Stimulated activated CD4-positive, alpha-beta T cell treated with anti-CD3 and anti-CD28 coated beads, TNF-alpha, amount 100 ng/mL, for 24 hours (primary cell): ENCODE data around the gene CCDC191.

Source experiments
- DNase-seq, 3 experiments: peaks; one replicate each; pipeline ENCODE4 v3.0.0-alpha.2; 2020; ENCODE audit warnings: low read depth in 3 of 3

CCDC191 gene

GRCh38 chr3:114060906-114061655, 4.8 kb upstream of the CCDC191 start:
- no peak for DNase-seq

GRCh38 chr3:114058646-114059045, 2.3 kb upstream of the CCDC191 start:
- DNase-seq = no peak

GRCh38 chr3:114057011-114057347, 653 bp upstream of the CCDC191 start:
- DNase-seq = no peak

DNA sequence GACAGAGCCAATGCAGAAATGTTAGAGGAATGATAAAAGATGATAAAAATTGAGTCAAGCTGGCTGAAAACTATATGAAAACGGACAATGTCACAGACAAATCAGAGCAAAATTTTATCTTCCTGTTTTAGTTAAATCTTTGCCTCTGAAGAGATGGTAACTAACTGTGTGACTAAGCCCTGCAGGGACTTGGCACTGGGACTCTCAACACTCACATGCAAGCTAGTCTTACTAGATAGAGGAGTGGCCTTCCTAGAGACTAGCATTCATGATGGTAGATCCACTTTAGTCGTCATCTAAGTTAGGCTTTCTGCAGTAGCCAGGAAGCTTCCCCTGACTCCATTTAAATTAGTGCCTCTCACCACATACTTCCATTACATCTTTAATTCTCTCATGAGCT, 4.1 kb downstream of the CCDC191 start:
- no peak for DNase-seq

- DNase-seq = no peak
Measured at GRCh38 chr3:114043205-114043604, 13.1 kb downstream of the CCDC191 start.

DNA sequence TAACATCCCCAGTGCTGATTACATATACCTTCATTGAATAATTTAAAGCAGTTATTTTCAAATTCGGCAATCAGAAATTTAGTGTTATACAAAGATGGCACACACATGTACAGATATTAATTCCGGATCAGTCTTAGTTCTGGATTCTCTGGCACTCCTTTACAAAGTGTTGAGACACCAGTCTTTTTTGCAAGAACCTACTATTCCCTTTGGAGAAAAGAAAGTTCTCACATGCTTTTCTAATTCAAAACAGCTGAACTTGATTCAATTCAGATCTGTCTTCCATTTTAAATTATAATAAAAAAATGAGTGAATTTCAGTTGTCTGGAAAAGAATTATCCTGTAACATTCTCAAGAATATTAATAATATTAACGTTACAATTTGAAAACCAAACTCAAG, 20.4 kb downstream of the CCDC191 start:
- DNase-seq = no peak

- no peak for DNase-seq
Measured at GRCh38 chr3:114034787-114035545, 21.4 kb downstream of the CCDC191 start.

DNA sequence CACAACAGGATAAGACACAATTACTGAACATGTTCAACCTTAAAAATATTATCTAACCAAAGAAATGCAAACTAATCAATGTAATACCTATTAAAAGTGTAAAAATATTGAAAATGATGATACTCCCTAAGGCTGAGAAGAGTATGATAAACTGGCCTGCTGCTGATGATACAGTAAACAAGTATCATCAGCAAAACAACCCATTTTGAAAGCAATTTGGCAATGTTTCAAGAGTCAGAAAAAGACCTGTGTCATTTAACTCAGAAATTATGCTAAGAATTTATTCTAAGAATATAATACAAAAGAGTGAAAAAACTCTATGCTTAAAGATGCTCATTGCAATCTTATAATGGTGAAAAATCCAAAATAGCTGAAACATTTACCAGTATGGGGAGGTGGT, 22.1 kb downstream of the CCDC191 start:
- DNase-seq = no peak

DNA sequence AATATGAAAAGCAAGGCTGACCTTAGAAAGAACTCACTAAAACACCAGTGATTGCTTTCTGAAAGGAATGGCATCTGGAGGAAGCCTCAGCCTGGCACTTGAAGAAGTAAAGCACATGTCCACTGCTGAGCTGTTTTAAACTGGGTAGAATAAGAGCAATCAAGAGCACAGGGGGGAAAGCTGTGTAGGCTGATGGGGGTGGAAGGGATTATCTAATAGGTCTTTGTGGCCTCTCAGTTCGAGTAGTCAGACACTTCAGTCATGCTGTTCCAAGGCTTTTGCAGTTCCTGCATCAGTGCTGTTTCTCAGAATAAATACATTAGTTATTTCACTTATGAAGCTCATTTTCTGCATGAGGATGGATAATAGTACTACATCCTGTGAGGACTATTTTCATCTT, 22.6 kb downstream of the CCDC191 start:
- no peak for DNase-seq

GRCh38 chr3:114026331-114026730, 30.0 kb downstream of the CCDC191 start:
- DNase-seq = no peak

GRCh38 chr3:114025451-114025850, 30.9 kb downstream of the CCDC191 start:
- no peak for DNase-seq

DNA sequence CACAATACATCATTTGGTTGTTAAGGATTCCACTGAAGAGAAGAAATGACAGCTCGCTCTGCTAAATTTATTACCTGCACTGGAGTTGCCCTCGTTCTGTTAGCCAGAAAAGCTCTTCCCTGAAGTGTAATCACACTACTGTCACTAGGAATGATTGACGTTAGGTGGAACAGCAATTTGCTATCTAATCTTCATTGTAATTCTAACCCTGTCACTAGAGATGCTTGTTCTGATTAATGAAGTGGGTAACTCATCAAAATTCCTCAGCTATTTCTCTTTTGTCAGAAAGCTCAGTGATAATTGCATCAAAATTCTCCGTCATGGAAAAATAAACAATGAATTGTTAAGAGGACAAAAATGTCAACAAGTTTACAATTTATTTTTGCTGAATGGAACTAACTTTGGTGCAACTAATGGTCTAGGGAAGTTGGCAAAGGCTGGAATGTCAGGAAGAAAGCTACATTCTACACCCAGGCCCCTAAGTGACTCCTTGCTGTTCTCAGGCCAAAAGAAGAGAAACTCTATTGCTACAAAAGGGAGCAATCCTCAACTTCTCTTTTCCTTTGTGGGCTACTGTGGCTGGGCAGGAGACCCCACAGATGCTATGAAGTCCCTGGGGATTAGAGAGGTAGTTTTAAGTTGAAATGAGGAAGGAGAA, 34.1 kb downstream of the CCDC191 start:
- DNase-seq = no peak

DNA sequence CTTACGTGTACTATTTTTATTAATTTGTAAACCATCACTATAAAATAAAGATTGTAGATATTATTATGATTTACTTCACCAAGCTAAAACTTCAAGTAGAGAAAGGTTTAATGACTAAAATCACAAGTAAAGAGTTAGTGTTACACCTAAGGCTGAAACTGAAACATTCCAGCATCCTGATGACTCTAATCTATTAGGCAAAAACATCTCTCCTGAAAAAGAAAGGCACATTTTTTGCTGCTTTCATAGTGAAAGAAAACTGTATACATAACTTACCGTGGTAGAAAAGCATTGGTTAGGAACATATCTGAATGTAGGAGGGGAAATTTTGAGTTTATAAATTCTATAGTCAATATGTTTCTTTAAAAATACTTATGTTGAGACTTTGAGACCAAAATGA, 35.4 kb downstream of the CCDC191 start:
- no peak for DNase-seq

DNA sequence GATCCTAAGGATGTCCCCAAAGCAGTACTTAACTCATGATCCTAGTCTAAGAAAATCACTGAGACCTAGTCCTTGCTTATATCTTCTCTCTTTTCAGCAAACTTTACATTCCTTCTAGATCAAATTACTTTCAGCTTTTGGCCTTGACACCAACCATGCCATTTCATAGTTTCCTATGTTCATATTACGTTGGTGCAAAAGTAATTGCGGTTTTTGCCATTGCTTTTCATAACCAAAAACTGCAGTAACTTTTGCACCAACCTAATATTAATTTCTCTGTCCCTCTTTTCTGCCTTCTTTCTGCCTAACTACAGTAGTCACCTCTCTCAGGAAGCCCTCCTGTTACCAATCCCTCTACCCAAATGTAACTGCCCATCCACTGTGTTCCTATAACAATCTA, 36.8 kb downstream of the CCDC191 start:
- no peak for DNase-seq

GRCh38 chr3:114014211-114014610, 42.1 kb downstream of the CCDC191 start:
- no peak for DNase-seq

GRCh38 chr3:114011059-114011797, 45.1 kb downstream of the CCDC191 start:
- no peak for DNase-seq

GRCh38 chr3:114005481-114005880, 50.8 kb downstream of the CCDC191 start:
- DNase-seq = no peak

- no peak for DNase-seq
Measured at GRCh38 chr3:113985541-113985940, 70.8 kb downstream of the CCDC191 start.

DNA sequence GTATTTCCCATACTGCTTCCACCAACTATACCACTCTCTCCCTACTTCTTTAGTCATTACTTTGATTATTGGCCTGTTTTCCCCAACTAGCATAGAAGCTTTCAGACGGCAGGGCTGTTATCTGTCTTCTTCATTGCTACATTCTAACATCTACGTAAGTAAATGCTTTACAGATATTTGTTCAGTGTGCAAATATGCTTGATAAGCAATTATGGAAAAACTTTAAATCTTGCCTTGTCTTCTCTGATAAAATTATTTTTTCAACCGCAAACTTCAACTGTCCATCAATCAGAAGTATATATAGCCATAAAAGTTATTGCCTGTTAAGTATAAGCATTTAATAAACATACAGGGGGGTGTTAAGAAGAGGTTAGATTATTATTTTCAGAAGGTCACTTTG, 72.8 kb downstream of the CCDC191 start:
- no peak for DNase-seq

DNA sequence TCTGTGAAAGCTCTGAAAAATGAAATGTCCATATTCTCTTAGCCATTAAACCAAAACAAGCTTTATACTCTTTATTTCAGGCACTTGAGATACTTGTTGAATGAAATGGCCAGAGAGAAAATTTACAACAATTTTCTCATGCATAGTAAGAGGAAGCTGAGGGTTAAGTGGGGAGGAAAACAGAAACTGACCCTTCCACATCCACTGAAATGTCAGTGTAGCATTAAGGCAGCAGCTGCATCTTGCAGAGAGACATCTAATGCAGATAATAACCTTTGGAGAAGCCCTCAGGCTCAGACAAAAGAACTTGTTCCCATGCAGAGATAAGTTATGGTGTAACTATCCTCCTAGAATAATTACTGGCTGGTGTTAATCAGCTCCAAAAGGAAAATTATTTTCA, 74.5 kb downstream of the CCDC191 start:
- DNase-seq = no peak

DNA sequence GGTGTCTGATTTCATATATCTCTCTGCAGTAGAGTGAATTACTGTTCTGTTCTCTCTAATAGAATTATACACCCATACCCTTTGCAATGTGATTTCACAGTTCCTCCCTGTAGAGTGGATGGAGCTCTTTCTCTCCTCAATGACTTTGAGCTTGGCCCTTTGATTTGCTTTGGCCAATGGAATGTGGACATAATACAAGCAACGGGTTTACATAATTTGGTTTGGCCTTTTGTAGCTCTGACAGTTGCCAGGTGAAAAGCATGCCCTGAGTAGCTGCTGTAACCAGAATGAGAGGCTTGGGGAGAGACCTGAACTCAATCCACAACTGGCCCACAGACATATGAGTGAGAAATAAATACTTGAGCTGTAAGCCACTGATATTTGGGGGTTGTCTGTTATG, 76.4 kb downstream of the CCDC191 start:
- DNase-seq = no peak

- DNase-seq = no peak
Measured at GRCh38 chr3:113977822-113978221, 78.5 kb downstream of the CCDC191 start.
